ENCODE results near the gene NT5E. TPM values are rescaled to one million over a fixed set of nuclear protein-coding genes. Genes with fewer than 3 reads are reported as not detected.

The NT5E gene
- total RNA-seq (2021) (0.62 to 0.94 TPM (median 0.81 TPM) in 3 replicates), Bru-seq, nascent RNA (percentile 22 among the genes with signal in this experiment)
- long read RNA-seq, experiment 1, result 0 reads
- long read RNA-seq, experiment 2, result 0 reads
- long read RNA-seq, experiment 3, result 0 reads

- H3K9me3 Mint-ChIP-seq, result no peaks in the 10 kb centered on the region
- peaks cover 91% of the 10 kb centered on the region for H3K27me3 Mint-ChIP-seq (ENCODE audit: low read depth)
- peak; percentile 85 for DNase-seq (ENCODE audit: low spot score)
- peaks cover 13% of the 10 kb centered on the region for H3K4me1 Mint-ChIP-seq
- ChIA-PET POLR2A (interaction anchor here (0.7 to 1.5 kb wide), 4 partner anchors 9 to 228 kb away, joined by 3 to 5 read pairs (median 4); partner anchors contain the start of gene SNX14), CTCF (interaction anchor here (0.6 to 2.6 kb wide), 11 partner anchors 8 to 677 kb away, joined by 3 to 28 read pairs (median 3); partner anchors contain the start of gene SNX14)
- H3K27ac Mint-ChIP-seq, result no peak within 1 kb of the TSS
- ATAC-seq, result peak; percentile 93
- H3K36me3 Mint-ChIP-seq, result no peaks in the 10 kb centered on the region
- H3K4me3 Mint-ChIP-seq, result peak within 1 kb of the TSS; percentile 80
- TF ChIP-seq ZNF138 (CRISPR knock-in tag; conservative IDR thresholded peaks at IDR 0.05) (no peak), NR1H2 (CRISPR knock-in tag; IDR thresholded peaks at IDR 0.05) (no peak), AR (CRISPR knock-in tag; IDR thresholded peaks at IDR 0.05) (no peak), FOXP1 (CRISPR knock-in tag; IDR thresholded peaks at IDR 0.05; ENCODE audit: borderline replicate concordance) (peak; percentile 83; the same call in 1 of the 2 replicates), TCF7 (CRISPR knock-in tag; IDR thresholded peaks at IDR 0.05; ENCODE audit: low read depth) (no peak), ATF1 (CRISPR knock-in tag; IDR thresholded peaks at IDR 0.05) (0 out of 2 replicates have a peak, but pooled peaks have one; percentile 51), HMGXB4 (CRISPR knock-in tag; IDR thresholded peaks at IDR 0.05) (peak; percentile 82), ZNF416 (CRISPR knock-in tag; IDR thresholded peaks at IDR 0.05) (no peak), MYBL2 (CRISPR knock-in tag; IDR thresholded peaks at IDR 0.05) (no peak; the same call in 1 of the 2 replicates), NFE2L1 (CRISPR knock-in tag; IDR thresholded peaks at IDR 0.05) (0 out of 2 replicates have a peak, but pooled peaks have one; percentile 5), RORB (CRISPR knock-in tag; IDR thresholded peaks at IDR 0.05) (no peak), ETV6 (CRISPR knock-in tag; IDR thresholded peaks at IDR 0.05) (peak; percentile 16; the same call in 1 of the 2 replicates), SMAD3 (CRISPR knock-in tag; IDR thresholded peaks at IDR 0.05; ENCODE audit: borderline replicate concordance) (no peak), IRF1 (CRISPR knock-in tag; IDR thresholded peaks at IDR 0.05) (peak; percentile 58; the same call in 1 of the 2 replicates), EMX1 (CRISPR knock-in tag; IDR thresholded peaks at IDR 0.05) (no peak), CREM (CRISPR knock-in tag; IDR thresholded peaks at IDR 0.05) (peak; percentile 67), HMGA2 (CRISPR knock-in tag; IDR thresholded peaks at IDR 0.05) (no peak), CREB1 (CRISPR knock-in tag; IDR thresholded peaks at IDR 0.05) (no peak), E2F4 (CRISPR knock-in tag; IDR thresholded peaks at IDR 0.05; ENCODE audit: borderline replicate concordance, low read depth) (no peak)
- TF ChIP-seq, protein P1, sequence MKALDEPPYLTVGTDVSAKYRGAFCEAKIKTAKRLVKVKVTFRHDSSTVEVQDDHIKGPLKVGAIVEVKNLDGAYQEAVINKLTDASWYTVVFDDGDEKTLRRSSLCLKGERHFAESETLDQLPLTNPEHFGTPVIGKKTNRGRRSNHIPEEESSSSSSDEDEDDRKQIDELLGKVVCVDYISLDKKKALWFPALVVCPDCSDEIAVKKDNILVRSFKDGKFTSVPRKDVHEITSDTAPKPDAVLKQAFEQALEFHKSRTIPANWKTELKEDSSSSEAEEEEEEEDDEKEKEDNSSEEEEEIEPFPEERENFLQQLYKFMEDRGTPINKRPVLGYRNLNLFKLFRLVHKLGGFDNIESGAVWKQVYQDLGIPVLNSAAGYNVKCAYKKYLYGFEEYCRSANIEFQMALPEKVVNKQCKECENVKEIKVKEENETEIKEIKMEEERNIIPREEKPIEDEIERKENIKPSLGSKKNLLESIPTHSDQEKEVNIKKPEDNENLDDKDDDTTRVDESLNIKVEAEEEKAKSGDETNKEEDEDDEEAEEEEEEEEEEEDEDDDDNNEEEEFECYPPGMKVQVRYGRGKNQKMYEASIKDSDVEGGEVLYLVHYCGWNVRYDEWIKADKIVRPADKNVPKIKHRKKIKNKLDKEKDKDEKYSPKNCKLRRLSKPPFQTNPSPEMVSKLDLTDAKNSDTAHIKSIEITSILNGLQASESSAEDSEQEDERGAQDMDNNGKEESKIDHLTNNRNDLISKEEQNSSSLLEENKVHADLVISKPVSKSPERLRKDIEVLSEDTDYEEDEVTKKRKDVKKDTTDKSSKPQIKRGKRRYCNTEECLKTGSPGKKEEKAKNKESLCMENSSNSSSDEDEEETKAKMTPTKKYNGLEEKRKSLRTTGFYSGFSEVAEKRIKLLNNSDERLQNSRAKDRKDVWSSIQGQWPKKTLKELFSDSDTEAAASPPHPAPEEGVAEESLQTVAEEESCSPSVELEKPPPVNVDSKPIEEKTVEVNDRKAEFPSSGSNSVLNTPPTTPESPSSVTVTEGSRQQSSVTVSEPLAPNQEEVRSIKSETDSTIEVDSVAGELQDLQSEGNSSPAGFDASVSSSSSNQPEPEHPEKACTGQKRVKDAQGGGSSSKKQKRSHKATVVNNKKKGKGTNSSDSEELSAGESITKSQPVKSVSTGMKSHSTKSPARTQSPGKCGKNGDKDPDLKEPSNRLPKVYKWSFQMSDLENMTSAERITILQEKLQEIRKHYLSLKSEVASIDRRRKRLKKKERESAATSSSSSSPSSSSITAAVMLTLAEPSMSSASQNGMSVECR (CRISPR knock-in tag; IDR thresholded peaks at IDR 0.05; ENCODE audit: borderline replicate concordance), result no peak
- TF ChIP-seq, protein P2, sequence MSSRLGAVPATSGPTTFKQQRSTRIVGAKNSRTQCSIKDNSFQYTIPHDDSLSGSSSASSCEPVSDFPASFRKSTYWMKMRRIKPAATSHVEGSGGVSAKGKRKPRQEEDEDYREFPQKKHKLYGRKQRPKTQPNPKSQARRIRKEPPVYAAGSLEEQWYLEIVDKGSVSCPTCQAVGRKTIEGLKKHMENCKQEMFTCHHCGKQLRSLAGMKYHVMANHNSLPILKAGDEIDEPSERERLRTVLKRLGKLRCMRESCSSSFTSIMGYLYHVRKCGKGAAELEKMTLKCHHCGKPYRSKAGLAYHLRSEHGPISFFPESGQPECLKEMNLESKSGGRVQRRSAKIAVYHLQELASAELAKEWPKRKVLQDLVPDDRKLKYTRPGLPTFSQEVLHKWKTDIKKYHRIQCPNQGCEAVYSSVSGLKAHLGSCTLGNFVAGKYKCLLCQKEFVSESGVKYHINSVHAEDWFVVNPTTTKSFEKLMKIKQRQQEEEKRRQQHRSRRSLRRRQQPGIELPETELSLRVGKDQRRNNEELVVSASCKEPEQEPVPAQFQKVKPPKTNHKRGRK (CRISPR knock-in tag; IDR thresholded peaks at IDR 0.05; ENCODE audit: borderline replicate concordance), result no peak
- TF ChIP-seq, protein P3, sequence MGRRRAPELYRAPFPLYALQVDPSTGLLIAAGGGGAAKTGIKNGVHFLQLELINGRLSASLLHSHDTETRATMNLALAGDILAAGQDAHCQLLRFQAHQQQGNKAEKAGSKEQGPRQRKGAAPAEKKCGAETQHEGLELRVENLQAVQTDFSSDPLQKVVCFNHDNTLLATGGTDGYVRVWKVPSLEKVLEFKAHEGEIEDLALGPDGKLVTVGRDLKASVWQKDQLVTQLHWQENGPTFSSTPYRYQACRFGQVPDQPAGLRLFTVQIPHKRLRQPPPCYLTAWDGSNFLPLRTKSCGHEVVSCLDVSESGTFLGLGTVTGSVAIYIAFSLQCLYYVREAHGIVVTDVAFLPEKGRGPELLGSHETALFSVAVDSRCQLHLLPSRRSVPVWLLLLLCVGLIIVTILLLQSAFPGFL (CRISPR knock-in tag; IDR thresholded peaks at IDR 0.05; ENCODE audit: borderline replicate concordance), result peak; percentile 9; the same call in 1 of the 2 replicates
Observed at GRCh38 chr6:85449818-85450759, at the start of gene NT5E. NT5E (plus strand) TSS chr6:85450083; CDS start chr6:85450140, 57 bp downstream.

Data from WTC11 (cell line).